ENCODE measurements around the gene POLR1C.

DNA sequence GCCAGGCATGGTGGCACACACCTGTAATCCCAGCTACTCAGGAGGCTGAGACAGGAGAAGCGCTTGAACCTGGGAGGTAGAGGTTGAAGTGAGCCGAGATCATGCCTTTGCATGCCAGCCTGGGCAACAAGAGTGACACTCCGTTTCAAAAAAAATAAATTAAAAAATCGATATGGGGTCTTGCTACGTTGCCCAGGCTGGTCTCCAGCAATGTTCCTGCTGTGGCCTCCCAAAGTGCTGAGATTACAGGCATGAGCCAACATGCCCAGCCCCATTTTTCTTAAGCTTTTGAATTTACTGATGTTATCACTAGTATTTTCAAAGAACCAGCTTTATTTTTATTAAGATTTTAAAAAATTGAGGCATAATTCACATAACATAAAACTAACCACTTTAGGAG lies 23.6 kb downstream of the POLR1C start:
- no peak for TF ChIP-seq ZNF776 (tag by site-specific recombination; IDR thresholded peaks at IDR 0.05; ENCODE audit: borderline replicate concordance)
- TF ChIP-seq, protein P1, sequence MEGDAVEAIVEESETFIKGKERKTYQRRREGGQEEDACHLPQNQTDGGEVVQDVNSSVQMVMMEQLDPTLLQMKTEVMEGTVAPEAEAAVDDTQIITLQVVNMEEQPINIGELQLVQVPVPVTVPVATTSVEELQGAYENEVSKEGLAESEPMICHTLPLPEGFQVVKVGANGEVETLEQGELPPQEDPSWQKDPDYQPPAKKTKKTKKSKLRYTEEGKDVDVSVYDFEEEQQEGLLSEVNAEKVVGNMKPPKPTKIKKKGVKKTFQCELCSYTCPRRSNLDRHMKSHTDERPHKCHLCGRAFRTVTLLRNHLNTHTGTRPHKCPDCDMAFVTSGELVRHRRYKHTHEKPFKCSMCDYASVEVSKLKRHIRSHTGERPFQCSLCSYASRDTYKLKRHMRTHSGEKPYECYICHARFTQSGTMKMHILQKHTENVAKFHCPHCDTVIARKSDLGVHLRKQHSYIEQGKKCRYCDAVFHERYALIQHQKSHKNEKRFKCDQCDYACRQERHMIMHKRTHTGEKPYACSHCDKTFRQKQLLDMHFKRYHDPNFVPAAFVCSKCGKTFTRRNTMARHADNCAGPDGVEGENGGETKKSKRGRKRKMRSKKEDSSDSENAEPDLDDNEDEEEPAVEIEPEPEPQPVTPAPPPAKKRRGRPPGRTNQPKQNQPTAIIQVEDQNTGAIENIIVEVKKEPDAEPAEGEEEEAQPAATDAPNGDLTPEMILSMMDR (tag by site-specific recombination; IDR thresholded peaks at IDR 0.05), result no peak
- TF ChIP-seq ZNF155 (tag by site-specific recombination; IDR thresholded peaks at IDR 0.05), result no peak
- TF ChIP-seq, protein P2, sequence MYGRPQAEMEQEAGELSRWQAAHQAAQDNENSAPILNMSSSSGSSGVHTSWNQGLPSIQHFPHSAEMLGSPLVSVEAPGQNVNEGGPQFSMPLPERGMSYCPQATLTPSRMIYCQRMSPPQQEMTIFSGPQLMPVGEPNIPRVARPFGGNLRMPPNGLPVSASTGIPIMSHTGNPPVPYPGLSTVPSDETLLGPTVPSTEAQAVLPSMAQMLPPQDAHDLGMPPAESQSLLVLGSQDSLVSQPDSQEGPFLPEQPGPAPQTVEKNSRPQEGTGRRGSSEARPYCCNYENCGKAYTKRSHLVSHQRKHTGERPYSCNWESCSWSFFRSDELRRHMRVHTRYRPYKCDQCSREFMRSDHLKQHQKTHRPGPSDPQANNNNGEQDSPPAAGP (tag by site-specific recombination; IDR thresholded peaks at IDR 0.05), result no peak
- TF ChIP-seq ZNF623 (tag by site-specific recombination; IDR thresholded peaks at IDR 0.05), result no peak
- TF ChIP-seq ZNF585B (tag by site-specific recombination; IDR thresholded peaks at IDR 0.05), result no peak
- TF ChIP-seq KLF16 (tag by site-specific recombination; IDR thresholded peaks at IDR 0.05), result no peak
- no peak for TF ChIP-seq ZNF114 (tag by site-specific recombination; IDR thresholded peaks at IDR 0.05)
